ENCODE data around the gene FBXO44.

Gene FBXO44

DNA sequence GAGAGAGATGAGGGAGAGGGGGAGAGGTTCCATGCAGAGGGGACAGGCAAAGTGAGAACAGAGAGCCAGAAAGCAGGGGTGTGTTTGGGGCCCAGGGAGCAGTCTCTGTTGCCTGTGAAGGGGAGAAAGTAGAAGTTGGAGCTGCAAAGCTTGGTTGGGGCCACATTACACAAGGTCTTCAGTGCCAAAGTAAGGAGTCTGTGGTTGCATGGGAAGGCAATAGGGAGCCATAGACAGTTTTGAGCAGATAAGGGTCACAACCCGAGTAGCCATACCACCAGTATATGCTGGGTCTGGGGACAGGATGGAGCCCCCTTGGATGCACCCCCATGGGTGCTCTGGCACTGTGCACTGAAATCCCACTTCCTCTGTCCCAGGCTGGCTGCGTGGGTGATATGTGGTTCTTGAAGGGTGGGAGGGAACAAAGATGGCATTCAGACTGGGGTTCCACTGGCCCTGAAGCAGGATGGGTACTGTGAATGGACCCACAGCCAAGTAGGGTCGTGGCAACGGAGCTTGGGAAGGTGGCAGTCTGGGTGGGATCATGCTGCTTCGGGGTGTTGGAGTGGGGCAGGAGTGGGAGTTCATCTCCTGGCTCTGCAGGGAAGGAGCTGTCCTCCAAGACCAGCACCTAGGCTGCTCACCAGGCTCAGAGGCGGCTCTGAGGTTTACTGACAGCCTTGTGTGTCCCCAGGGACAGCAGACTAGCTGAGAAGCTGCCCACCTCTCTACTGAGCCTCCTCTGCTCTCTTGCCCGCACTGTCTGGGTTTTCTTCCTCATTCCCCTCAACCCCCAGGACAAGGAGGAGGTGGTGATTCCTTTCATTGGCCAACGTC, 48.9 kb downstream of the FBXO44 start:
- H3K4me2 ChIP-seq (ENCODE audit: low read length) = no peak overlapping the region
- H3K36me3 ChIP-seq (ENCODE audit: control insufficient read depth, low read length) = no peaks in the 10 kb centered on the region
- H3K79me2 ChIP-seq (ENCODE audit: control insufficient read depth, low read length) = no peaks in the 10 kb centered on the region
- H3F3A ChIP-seq (ENCODE audit: control insufficient read depth, insufficient read depth) = no peaks in the 10 kb centered on the region
- no peak overlapping the region for H3K27ac ChIP-seq (ENCODE audit: low read depth, low read length)
- no peaks in the 10 kb centered on the region for H4K20me1 ChIP-seq (ENCODE audit: control insufficient read depth, insufficient read depth, low read depth, low read length)
- no peaks in the 10 kb centered on the region for H3K4me1 ChIP-seq (ENCODE audit: control insufficient read depth, low read length)
- H3K9me2 ChIP-seq (replicated peaks; ENCODE audit: control insufficient read depth, low read length) = no peaks in the 10 kb centered on the region
- no peaks in the 10 kb centered on the region for H3K9me3 ChIP-seq (ENCODE audit: control insufficient read depth, insufficient read depth, low read length)
- peaks cover 12% of the 10 kb centered on the region for H3K27me3 ChIP-seq (ENCODE audit: control insufficient read depth, low read length)
- TF ChIP-seq EZH2phosphoT487 (IDR thresholded peaks at IDR 0.05; ENCODE audit: borderline replicate concordance, low read length) = no peak
- TF ChIP-seq, protein P1, sequence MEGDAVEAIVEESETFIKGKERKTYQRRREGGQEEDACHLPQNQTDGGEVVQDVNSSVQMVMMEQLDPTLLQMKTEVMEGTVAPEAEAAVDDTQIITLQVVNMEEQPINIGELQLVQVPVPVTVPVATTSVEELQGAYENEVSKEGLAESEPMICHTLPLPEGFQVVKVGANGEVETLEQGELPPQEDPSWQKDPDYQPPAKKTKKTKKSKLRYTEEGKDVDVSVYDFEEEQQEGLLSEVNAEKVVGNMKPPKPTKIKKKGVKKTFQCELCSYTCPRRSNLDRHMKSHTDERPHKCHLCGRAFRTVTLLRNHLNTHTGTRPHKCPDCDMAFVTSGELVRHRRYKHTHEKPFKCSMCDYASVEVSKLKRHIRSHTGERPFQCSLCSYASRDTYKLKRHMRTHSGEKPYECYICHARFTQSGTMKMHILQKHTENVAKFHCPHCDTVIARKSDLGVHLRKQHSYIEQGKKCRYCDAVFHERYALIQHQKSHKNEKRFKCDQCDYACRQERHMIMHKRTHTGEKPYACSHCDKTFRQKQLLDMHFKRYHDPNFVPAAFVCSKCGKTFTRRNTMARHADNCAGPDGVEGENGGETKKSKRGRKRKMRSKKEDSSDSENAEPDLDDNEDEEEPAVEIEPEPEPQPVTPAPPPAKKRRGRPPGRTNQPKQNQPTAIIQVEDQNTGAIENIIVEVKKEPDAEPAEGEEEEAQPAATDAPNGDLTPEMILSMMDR (IDR thresholded peaks at IDR 0.05; ENCODE audit: low read depth, low read length, poor library complexity, severe bottlenecking) = no peak
- H3K4me3 ChIP-seq (ENCODE audit: low read length) = no peak overlapping the region

DNA sequence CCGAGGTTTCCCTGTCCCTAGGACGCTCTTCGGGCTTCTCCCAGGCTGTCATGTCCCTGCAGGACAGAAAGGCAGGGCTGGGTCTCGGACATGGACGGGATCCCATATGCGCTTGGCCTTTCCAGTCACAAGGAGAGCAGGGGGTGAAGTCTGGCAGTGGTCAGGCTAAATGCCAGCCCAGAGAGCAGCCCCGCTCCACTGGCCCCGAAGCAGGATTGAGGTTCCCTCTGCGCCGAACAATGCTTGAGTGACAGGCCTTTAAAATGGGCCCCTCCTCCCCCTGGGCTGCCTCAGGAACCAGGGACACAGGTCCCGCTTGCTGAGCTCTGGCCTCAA, 49.5 kb downstream of the FBXO44 start:
- H3K36me3 ChIP-seq (ENCODE audit: control insufficient read depth, low read length) = no peaks in the 10 kb centered on the region
- TF ChIP-seq, protein P1 (IDR thresholded peaks at IDR 0.05; ENCODE audit: low read depth, low read length, poor library complexity, severe bottlenecking) = no peak
- TF ChIP-seq EZH2phosphoT487 (IDR thresholded peaks at IDR 0.05; ENCODE audit: borderline replicate concordance, low read length) = no peak
- H4K20me1 ChIP-seq (ENCODE audit: control insufficient read depth, insufficient read depth, low read depth, low read length) = no peaks in the 10 kb centered on the region
- no peaks in the 10 kb centered on the region for H3K9me2 ChIP-seq (replicated peaks; ENCODE audit: control insufficient read depth, low read length)
- H3K9me3 ChIP-seq (ENCODE audit: control insufficient read depth, insufficient read depth, low read length) = no peaks in the 10 kb centered on the region
- H3K27me3 ChIP-seq (ENCODE audit: control insufficient read depth, low read length) = peaks cover 7% of the 10 kb centered on the region; the same call in 1 of the 2 replicates
- H3K4me1 ChIP-seq (ENCODE audit: control insufficient read depth, low read length) = no peaks in the 10 kb centered on the region
- no peak overlapping the region for H3K4me3 ChIP-seq (ENCODE audit: low read length)
- no peaks in the 10 kb centered on the region for H3F3A ChIP-seq (ENCODE audit: control insufficient read depth, insufficient read depth)
- H3K4me2 ChIP-seq (ENCODE audit: low read length) = no peak overlapping the region
- no peak overlapping the region for H3K27ac ChIP-seq (ENCODE audit: low read depth, low read length)
- no peaks in the 10 kb centered on the region for H3K79me2 ChIP-seq (ENCODE audit: control insufficient read depth, low read length)

DNA sequence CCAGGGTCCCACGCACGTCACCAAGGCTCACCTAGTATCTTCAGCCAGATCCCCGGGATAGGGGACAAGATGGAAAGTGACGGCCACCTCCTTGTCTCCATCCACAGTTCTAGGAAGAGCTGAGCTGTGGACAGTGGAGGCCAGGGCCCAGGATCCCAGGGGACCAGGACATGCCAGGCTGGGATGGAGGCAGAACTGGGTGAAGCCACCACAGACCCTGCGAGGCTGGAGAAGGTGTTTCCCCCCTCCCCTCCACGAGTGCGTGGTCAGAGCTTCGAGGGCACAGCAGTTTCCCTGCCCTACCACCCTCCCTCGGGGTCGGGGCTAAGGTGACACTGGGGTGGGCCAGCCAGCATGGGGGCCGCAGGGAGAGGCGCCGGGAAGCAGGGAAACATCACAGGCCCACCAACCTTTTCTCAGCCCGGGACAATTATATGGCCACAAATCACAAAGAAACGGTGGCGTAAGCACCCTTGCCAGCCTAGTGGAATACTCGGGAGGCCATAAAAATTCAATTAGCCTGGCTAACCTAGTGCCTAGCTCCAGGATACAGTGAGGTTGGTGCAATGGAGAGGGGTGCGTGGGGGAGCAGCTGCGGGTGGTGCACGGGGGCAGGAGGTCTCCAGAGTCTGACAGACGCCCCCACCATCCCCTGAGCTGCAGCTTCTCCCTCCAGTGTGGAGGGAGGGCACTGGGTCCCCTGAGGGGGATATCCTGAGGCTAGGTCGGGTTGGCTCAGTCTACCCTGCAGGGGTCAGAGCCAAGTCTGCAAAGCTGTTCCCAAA, 50.2 kb downstream of the FBXO44 start:
- Histone ChIP-seq H3K4me3 (ENCODE audit: low read length) (no peak overlapping the region), H3K27ac (ENCODE audit: low read depth, low read length) (no peak overlapping the region), H3K9me3 (ENCODE audit: control insufficient read depth, insufficient read depth, low read length) (no peaks in the 10 kb centered on the region), H3K4me1 (ENCODE audit: control insufficient read depth, low read length) (no peaks in the 10 kb centered on the region), H3F3A (ENCODE audit: control insufficient read depth, insufficient read depth) (no peaks in the 10 kb centered on the region), H3K36me3 (ENCODE audit: control insufficient read depth, low read length) (no peaks in the 10 kb centered on the region), H3K4me2 (ENCODE audit: low read length) (no peak overlapping the region), H3K9me2 (replicated peaks; ENCODE audit: control insufficient read depth, low read length) (no peaks in the 10 kb centered on the region), H3K79me2 (ENCODE audit: control insufficient read depth, low read length) (no peaks in the 10 kb centered on the region), H3K27me3 (ENCODE audit: control insufficient read depth, low read length) (peaks cover 7% of the 10 kb centered on the region; the same call in 1 of the 2 replicates), H4K20me1 (ENCODE audit: control insufficient read depth, insufficient read depth, low read depth, low read length) (no peaks in the 10 kb centered on the region)
- no peak for TF ChIP-seq EZH2phosphoT487 (IDR thresholded peaks at IDR 0.05; ENCODE audit: borderline replicate concordance, low read length)

DNA sequence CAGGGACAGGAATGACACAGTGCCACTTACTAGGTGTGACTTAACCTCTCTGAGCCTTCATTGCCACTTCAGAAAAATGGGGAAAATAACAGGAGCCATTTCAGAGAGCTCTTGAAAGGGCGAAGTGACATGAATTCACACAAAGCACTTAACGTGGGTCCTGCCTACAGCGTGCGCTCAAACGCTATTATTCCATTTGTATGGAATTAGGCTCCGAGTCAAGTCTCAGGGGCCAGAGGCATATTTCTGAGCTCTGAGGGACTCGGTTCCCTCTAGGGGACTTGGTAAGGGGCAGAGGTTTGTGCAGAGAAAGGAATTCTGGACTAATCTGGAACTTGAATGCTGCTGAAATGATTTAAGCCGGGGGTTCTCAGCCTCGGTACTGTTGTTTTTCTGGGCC, 50.9 kb downstream of the FBXO44 start:
- Histone ChIP-seq H3K27me3 (ENCODE audit: control insufficient read depth, low read length) (peaks cover 7% of the 10 kb centered on the region; the same call in 1 of the 2 replicates), H3K9me3 (ENCODE audit: control insufficient read depth, insufficient read depth, low read length) (no peaks in the 10 kb centered on the region), H3K79me2 (ENCODE audit: control insufficient read depth, low read length) (no peaks in the 10 kb centered on the region), H3K4me1 (ENCODE audit: control insufficient read depth, low read length) (no peaks in the 10 kb centered on the region), H3K27ac (ENCODE audit: low read depth, low read length) (no peak overlapping the region), H4K20me1 (ENCODE audit: control insufficient read depth, insufficient read depth, low read depth, low read length) (no peaks in the 10 kb centered on the region), H3K4me2 (ENCODE audit: low read length) (no peak overlapping the region), H3F3A (ENCODE audit: control insufficient read depth, insufficient read depth) (no peaks in the 10 kb centered on the region), H3K4me3 (ENCODE audit: low read length) (no peak overlapping the region), H3K36me3 (ENCODE audit: control insufficient read depth, low read length) (no peaks in the 10 kb centered on the region), H3K9me2 (replicated peaks; ENCODE audit: control insufficient read depth, low read length) (no peaks in the 10 kb centered on the region)
- TF ChIP-seq, protein P1 (IDR thresholded peaks at IDR 0.05; ENCODE audit: low read depth, low read length, poor library complexity, severe bottlenecking) = no peak
- TF ChIP-seq EZH2phosphoT487 (IDR thresholded peaks at IDR 0.05; ENCODE audit: borderline replicate concordance, low read length) = no peak

Measured in DOHH2 (cell line).